ENCODE data around the gene ANKS1B.

Gene ANKS1B

GRCh38 chr12:99004799-99005466 lies 979.8 kb downstream of the ANKS1B start:
- H3K4me1 Mint-ChIP-seq = no peaks in the 10 kb centered on the region
- H3K36me3 Mint-ChIP-seq = no peaks in the 10 kb centered on the region
- H3K4me3 Mint-ChIP-seq = no peak overlapping the region

GRCh38 chr12:99002731-99003130 lies 982.0 kb downstream of the ANKS1B start:
- Mint-ChIP-seq H3K27me3 (no peaks in the 10 kb centered on the region), H3K9me3 (no peaks in the 10 kb centered on the region), H3K4me3 (no peak overlapping the region), H3K27ac (no peak overlapping the region), H3K36me3 (no peaks in the 10 kb centered on the region), H3K4me1 (no peaks in the 10 kb centered on the region)

More at GRCh38 chr12:99004799-99005466, 979.8 kb downstream of the ANKS1B start:
- H3K27me3 Mint-ChIP-seq = no peaks in the 10 kb centered on the region
- H3K9me3 Mint-ChIP-seq = no peaks in the 10 kb centered on the region
- no peak overlapping the region for H3K27ac Mint-ChIP-seq

GRCh38 chr12:99002156-99002555 lies 982.6 kb downstream of the ANKS1B start:
- H3K4me3 Mint-ChIP-seq = no peak overlapping the region
- no peaks in the 10 kb centered on the region for H3K27me3 Mint-ChIP-seq
- H3K27ac Mint-ChIP-seq = no peak overlapping the region
- no peaks in the 10 kb centered on the region for H3K36me3 Mint-ChIP-seq
- H3K9me3 Mint-ChIP-seq = no peaks in the 10 kb centered on the region
- H3K4me1 Mint-ChIP-seq = no peaks in the 10 kb centered on the region

GRCh38 chr12:98999559-98999958 lies 985.2 kb downstream of the ANKS1B start:
- Mint-ChIP-seq H3K9me3 (no peaks in the 10 kb centered on the region), H3K36me3 (no peaks in the 10 kb centered on the region), H3K4me3 (no peak overlapping the region), H3K27me3 (no peaks in the 10 kb centered on the region), H3K4me1 (no peaks in the 10 kb centered on the region), H3K27ac (no peak overlapping the region)

- Mint-ChIP-seq H3K4me3 (no peak overlapping the region), H3K9me3 (no peaks in the 10 kb centered on the region), H3K36me3 (no peaks in the 10 kb centered on the region), H3K4me1 (no peaks in the 10 kb centered on the region), H3K27ac (no peak overlapping the region), H3K27me3 (no peaks in the 10 kb centered on the region)
Observed at GRCh38 chr12:98998697-98999299, 985.9 kb downstream of the ANKS1B start.

GRCh38 chr12:98997899-98998298 lies 986.8 kb downstream of the ANKS1B start:
- Mint-ChIP-seq H3K27me3 (no peaks in the 10 kb centered on the region), H3K36me3 (no peaks in the 10 kb centered on the region), H3K9me3 (no peaks in the 10 kb centered on the region), H3K4me1 (no peaks in the 10 kb centered on the region), H3K4me3 (no peak overlapping the region), H3K27ac (no peak overlapping the region)

GRCh38 chr12:98990648-98991047 lies 994.1 kb downstream of the ANKS1B start:
- H3K27me3 Mint-ChIP-seq = peaks cover 3% of the 10 kb centered on the region
- no peaks in the 10 kb centered on the region for H3K4me1 Mint-ChIP-seq
- no peaks in the 10 kb centered on the region for H3K36me3 Mint-ChIP-seq
- no peak overlapping the region for H3K4me3 Mint-ChIP-seq
- H3K9me3 Mint-ChIP-seq = peaks cover 10% of the 10 kb centered on the region
- no peak overlapping the region for H3K27ac Mint-ChIP-seq

- Mint-ChIP-seq H3K27ac (no peak overlapping the region), H3K27me3 (peaks cover 2% of the 10 kb centered on the region), H3K9me3 (peaks cover 11% of the 10 kb centered on the region), H3K36me3 (no peaks in the 10 kb centered on the region), H3K4me1 (no peaks in the 10 kb centered on the region), H3K4me3 (no peak overlapping the region)
Observed at GRCh38 chr12:98985156-98985555, 999.6 kb downstream of the ANKS1B start.

- Mint-ChIP-seq H3K4me1 (no peaks in the 10 kb centered on the region), H3K27ac (no peak overlapping the region), H3K4me3 (no peak overlapping the region), H3K9me3 (peaks cover 11% of the 10 kb centered on the region), H3K36me3 (no peaks in the 10 kb centered on the region), H3K27me3 (peaks cover 3% of the 10 kb centered on the region)
Observed at GRCh38 chr12:98983647-98984046, 1001.1 kb downstream of the ANKS1B start.

GRCh38 chr12:98980508-98980907 lies 1004.2 kb downstream of the ANKS1B start:
- Mint-ChIP-seq H3K9me3 (no peaks in the 10 kb centered on the region), H3K4me1 (no peaks in the 10 kb centered on the region)

GRCh38 chr12:98977186-98977585 lies 1007.5 kb downstream of the ANKS1B start:
- H3K4me1 Mint-ChIP-seq = no peaks in the 10 kb centered on the region
- no peak overlapping the region for H3K27ac Mint-ChIP-seq
- H3K9me3 Mint-ChIP-seq = no peaks in the 10 kb centered on the region
- H3K27me3 Mint-ChIP-seq = peaks cover 2% of the 10 kb centered on the region
- no peak overlapping the region for H3K4me3 Mint-ChIP-seq
- no peaks in the 10 kb centered on the region for H3K36me3 Mint-ChIP-seq

More at GRCh38 chr12:98980508-98980907, 1004.2 kb downstream of the ANKS1B start:
- Mint-ChIP-seq H3K36me3 (no peaks in the 10 kb centered on the region), H3K4me3 (no peak overlapping the region), H3K27me3 (peaks cover 2% of the 10 kb centered on the region), H3K27ac (no peak overlapping the region)

GRCh38 chr12:98974767-98975381 lies 1009.9 kb downstream of the ANKS1B start:
- Mint-ChIP-seq H3K36me3 (no peaks in the 10 kb centered on the region), H3K27me3 (peaks cover 2% of the 10 kb centered on the region), H3K9me3 (no peaks in the 10 kb centered on the region), H3K27ac (no peak overlapping the region), H3K4me3 (no peak overlapping the region), H3K4me1 (no peaks in the 10 kb centered on the region)

GRCh38 chr12:98973395-98973794 lies 1011.3 kb downstream of the ANKS1B start:
- no peaks in the 10 kb centered on the region for H3K27me3 Mint-ChIP-seq
- no peak overlapping the region for H3K4me3 Mint-ChIP-seq
- no peaks in the 10 kb centered on the region for H3K9me3 Mint-ChIP-seq
- H3K36me3 Mint-ChIP-seq = no peaks in the 10 kb centered on the region
- H3K27ac Mint-ChIP-seq = no peak overlapping the region
- H3K4me1 Mint-ChIP-seq = no peaks in the 10 kb centered on the region

- Mint-ChIP-seq H3K4me3 (no peak overlapping the region), H3K4me1 (no peaks in the 10 kb centered on the region), H3K27me3 (no peaks in the 10 kb centered on the region), H3K27ac (no peak overlapping the region), H3K36me3 (no peaks in the 10 kb centered on the region), H3K9me3 (peaks cover 3% of the 10 kb centered on the region)
Observed at GRCh38 chr12:98970950-98971349, 1013.8 kb downstream of the ANKS1B start.

GRCh38 chr12:98970210-98970609 lies 1014.5 kb downstream of the ANKS1B start:
- H3K27me3 Mint-ChIP-seq = no peaks in the 10 kb centered on the region
- H3K27ac Mint-ChIP-seq = no peak overlapping the region
- H3K36me3 Mint-ChIP-seq = no peaks in the 10 kb centered on the region
- peaks cover 3% of the 10 kb centered on the region for H3K9me3 Mint-ChIP-seq
- no peak overlapping the region for H3K4me3 Mint-ChIP-seq
- no peaks in the 10 kb centered on the region for H3K4me1 Mint-ChIP-seq

GRCh38 chr12:98968896-98969295 lies 1015.8 kb downstream of the ANKS1B start:
- Mint-ChIP-seq H3K9me3 (peaks cover 3% of the 10 kb centered on the region), H3K27ac (no peak overlapping the region), H3K27me3 (no peaks in the 10 kb centered on the region), H3K4me1 (no peaks in the 10 kb centered on the region), H3K4me3 (no peak overlapping the region), H3K36me3 (no peaks in the 10 kb centered on the region)

Measured in activated naive CD4-positive, alpha-beta T cell treated with anti-CD3 and anti-CD28 coated beads, Interleukin-2, amount 50 U/mL, for 24 hours (primary cell).